Measurements from ENCODE around the gene SSR3.

DNA sequence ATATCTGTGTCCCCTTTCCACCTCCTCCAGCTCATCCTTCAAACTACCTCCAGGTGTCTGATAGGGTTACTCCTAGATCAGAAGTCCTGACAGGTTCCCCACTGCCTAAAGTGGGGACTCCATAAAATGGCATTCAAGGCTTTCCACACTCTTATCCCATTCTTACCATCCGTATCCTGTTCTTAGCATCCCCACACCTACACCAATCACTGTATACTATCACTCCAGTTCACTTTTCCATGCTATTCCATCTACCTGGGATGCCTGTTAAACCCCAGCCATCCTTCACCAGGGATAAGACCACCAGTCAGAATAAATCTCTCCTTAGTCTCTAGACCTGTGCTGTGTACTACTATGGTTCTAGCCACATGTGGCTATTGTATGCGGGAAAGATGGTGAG, 19.1 kb downstream of the SSR3 start:
- TF ChIP-seq, protein P1, sequence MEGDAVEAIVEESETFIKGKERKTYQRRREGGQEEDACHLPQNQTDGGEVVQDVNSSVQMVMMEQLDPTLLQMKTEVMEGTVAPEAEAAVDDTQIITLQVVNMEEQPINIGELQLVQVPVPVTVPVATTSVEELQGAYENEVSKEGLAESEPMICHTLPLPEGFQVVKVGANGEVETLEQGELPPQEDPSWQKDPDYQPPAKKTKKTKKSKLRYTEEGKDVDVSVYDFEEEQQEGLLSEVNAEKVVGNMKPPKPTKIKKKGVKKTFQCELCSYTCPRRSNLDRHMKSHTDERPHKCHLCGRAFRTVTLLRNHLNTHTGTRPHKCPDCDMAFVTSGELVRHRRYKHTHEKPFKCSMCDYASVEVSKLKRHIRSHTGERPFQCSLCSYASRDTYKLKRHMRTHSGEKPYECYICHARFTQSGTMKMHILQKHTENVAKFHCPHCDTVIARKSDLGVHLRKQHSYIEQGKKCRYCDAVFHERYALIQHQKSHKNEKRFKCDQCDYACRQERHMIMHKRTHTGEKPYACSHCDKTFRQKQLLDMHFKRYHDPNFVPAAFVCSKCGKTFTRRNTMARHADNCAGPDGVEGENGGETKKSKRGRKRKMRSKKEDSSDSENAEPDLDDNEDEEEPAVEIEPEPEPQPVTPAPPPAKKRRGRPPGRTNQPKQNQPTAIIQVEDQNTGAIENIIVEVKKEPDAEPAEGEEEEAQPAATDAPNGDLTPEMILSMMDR (IDR thresholded peaks at IDR 0.05) = no peak
- TF ChIP-seq POLR2A (IDR thresholded peaks at IDR 0.05) = no peak

Measured in esophagus squamous epithelium (tissue), 4 donors.